Mucosa of descending colon (tissue), 3 donors: ENCODE measurements around the gene HRK. TPM values are rescaled to one million over a fixed set of nuclear protein-coding genes. Genes with fewer than 3 reads are reported as not detected.
A peak's percentile ranks its signal among the peaks of the same experiment; 100 is the strongest.

Experiments
- ATAC-seq: fragments of 200-7000 bp; cut with Tn5 transposase; one replicate; pipeline ENCODE4 v1.9.1; 2020; ENCODE audit warnings: mild to moderate bottlenecking, moderate library complexity
- DNase-seq, 3 donors: peaks; one replicate each; pipeline ENCODE4 v3.0.0-alpha.2; 2020
- H3K36me3 ChIP-seq: fragments of 200-600 bp; one replicate; pipeline ENCODE4 v1.8.0; 2021; ENCODE audit warnings: low read depth, mild to moderate bottlenecking
- H3K4me1 ChIP-seq: fragments of 200-600 bp; one replicate; pipeline ENCODE4 v1.8.0; 2021; ENCODE audit warnings: low read depth, mild to moderate bottlenecking
- H3K4me3 ChIP-seq: fragments of 200-600 bp; one replicate; pipeline ENCODE4 v1.8.0; 2021; ENCODE audit warnings: mild to moderate bottlenecking
- H3K9me3 ChIP-seq: fragments of 200-600 bp; one replicate; pipeline ENCODE4 v1.8.0; 2021; ENCODE audit warnings: mild to moderate bottlenecking
- intact Hi-C, 2 donors: fragments of 100-400 bp; cut with DNase I in 1 of 2; cut with micrococcal nuclease in 1 of 2; formaldehyde crosslinking; loops; one replicate each; pipeline versions ENCODE4 v1.11.0 to v1.11.1; 2022; cut with DNase I, micrococcal nuclease
- total RNA-seq, 3 donors: library from RNA; stranded (reverse); fragmentation: NEBNext Ultra II Directional in 2 of 3; extraction: Animal tissue kit (Norgen Biotek cat#: 25700) in 2 of 3; gene quantifications; one replicate each; pipeline versions ENCODE4 v1.2.1 to v1.2.4, GENCODE V29; 2021 to 2023
- TF ChIP-seq, protein P1 (sequence below): fragments of 200-600 bp; IDR thresholded peaks from one replicate; pipeline ENCODE4 v1.8.0; 2022; ENCODE audit warnings: antibody characterized with exemption, mild to moderate bottlenecking
- donor health status: DM: no; HTN: no; CAD: no; lungs with moderate emphysema.
- donor health status: DM: no; HTN: no; CAD: no.
- donor health status: DM: no; HTN: yes; CAD: no.

HRK gene
- total RNA-seq, 3 donors from 2014 or later, result 0.22 to 1.0 (median 0.25) TPM

GRCh38 chr12:116887897-116888296 is 6.7 kb upstream of the HRK start:
- no peak for DNase-seq
- Histone ChIP-seq H3K4me1 (no peaks in the 10 kb centered on the region), H3K4me3 (no peak overlapping the region), H3K36me3 (no peaks in the 10 kb centered on the region), H3K9me3 (no peaks in the 10 kb centered on the region)
- TF ChIP-seq, protein P1, sequence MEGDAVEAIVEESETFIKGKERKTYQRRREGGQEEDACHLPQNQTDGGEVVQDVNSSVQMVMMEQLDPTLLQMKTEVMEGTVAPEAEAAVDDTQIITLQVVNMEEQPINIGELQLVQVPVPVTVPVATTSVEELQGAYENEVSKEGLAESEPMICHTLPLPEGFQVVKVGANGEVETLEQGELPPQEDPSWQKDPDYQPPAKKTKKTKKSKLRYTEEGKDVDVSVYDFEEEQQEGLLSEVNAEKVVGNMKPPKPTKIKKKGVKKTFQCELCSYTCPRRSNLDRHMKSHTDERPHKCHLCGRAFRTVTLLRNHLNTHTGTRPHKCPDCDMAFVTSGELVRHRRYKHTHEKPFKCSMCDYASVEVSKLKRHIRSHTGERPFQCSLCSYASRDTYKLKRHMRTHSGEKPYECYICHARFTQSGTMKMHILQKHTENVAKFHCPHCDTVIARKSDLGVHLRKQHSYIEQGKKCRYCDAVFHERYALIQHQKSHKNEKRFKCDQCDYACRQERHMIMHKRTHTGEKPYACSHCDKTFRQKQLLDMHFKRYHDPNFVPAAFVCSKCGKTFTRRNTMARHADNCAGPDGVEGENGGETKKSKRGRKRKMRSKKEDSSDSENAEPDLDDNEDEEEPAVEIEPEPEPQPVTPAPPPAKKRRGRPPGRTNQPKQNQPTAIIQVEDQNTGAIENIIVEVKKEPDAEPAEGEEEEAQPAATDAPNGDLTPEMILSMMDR, result no peak
- intact Hi-C loops, result no loop called here
- peak; percentile 53 for ATAC-seq

- Histone ChIP-seq H3K4me3 (no peak overlapping the region), H3K9me3 (no peaks in the 10 kb centered on the region), H3K4me1 (no peaks in the 10 kb centered on the region), H3K36me3 (no peaks in the 10 kb centered on the region)
- TF ChIP-seq, protein P1, result no peak
- no peak for ATAC-seq
- intact Hi-C loops, result no loop called here
- no peak for DNase-seq
These were observed 6.0 kb upstream of the HRK start for GRCh38 chr12:116887244-116887643.

- Histone ChIP-seq H3K36me3 (no peaks in the 10 kb centered on the region), H3K9me3 (no peaks in the 10 kb centered on the region), H3K4me1 (peaks cover 10% of the 10 kb centered on the region), H3K4me3 (no peak overlapping the region)
- TF ChIP-seq, protein P1, result no peak
- DNase-seq, result no peak
- no peak for ATAC-seq
- intact Hi-C loops, result no loop called here
These were observed 4.2 kb upstream of the HRK start for GRCh38 chr12:116885491-116885890.

GRCh38 chr12:116884871-116885270 is 3.6 kb upstream of the HRK start:
- ATAC-seq (no peak), DNase-seq (no peak)
- H3K36me3 ChIP-seq, result no peaks in the 10 kb centered on the region
- intact Hi-C loops, result no loop called here
- H3K4me3 ChIP-seq, result no peak overlapping the region
- peaks cover 16% of the 10 kb centered on the region for H3K4me1 ChIP-seq
- TF ChIP-seq, protein P1, result no peak
- no peaks in the 10 kb centered on the region for H3K9me3 ChIP-seq

GRCh38 chr12:116882742-116883141 is 1.5 kb upstream of the HRK start:
- Histone ChIP-seq H3K36me3 (no peaks in the 10 kb centered on the region), H3K4me1 (peaks cover 32% of the 10 kb centered on the region), H3K4me3 (no peak overlapping the region), H3K9me3 (no peaks in the 10 kb centered on the region)
- DNase-seq (no peak), ATAC-seq (no peak)
- intact Hi-C loops, result no loop called here
- TF ChIP-seq, protein P1, result no peak

- no peak for DNase-seq
- no peak overlapping the region for H3K4me3 ChIP-seq
- H3K36me3 ChIP-seq, result no peaks in the 10 kb centered on the region
- TF ChIP-seq, protein P1, result no peak
- intact Hi-C loops, result no loop called here
- ATAC-seq, result no peak
- no peaks in the 10 kb centered on the region for H3K9me3 ChIP-seq
- peaks cover 32% of the 10 kb centered on the region for H3K4me1 ChIP-seq
These were observed 751 bp upstream of the HRK start for GRCh38 chr12:116881877-116882507.
